HG03521 (cell line): ENCODE data around the gene TPPP3.
"Not testable (repeated sequence)": the region's sequence is repeated elsewhere in the genome, so short reads cannot be mapped to it uniquely, and the experiment has no call there.

Experiments used
- ATAC-seq: cut with Tn5 transposase; IDR thresholded peaks from one replicate; pipeline ENCODE4 v1.9.1; 2021; ENCODE audit warnings: mild to moderate bottlenecking, moderate library complexity; ENCODE audit not compliant: unreplicated experiment

Gene TPPP3

DNA sequence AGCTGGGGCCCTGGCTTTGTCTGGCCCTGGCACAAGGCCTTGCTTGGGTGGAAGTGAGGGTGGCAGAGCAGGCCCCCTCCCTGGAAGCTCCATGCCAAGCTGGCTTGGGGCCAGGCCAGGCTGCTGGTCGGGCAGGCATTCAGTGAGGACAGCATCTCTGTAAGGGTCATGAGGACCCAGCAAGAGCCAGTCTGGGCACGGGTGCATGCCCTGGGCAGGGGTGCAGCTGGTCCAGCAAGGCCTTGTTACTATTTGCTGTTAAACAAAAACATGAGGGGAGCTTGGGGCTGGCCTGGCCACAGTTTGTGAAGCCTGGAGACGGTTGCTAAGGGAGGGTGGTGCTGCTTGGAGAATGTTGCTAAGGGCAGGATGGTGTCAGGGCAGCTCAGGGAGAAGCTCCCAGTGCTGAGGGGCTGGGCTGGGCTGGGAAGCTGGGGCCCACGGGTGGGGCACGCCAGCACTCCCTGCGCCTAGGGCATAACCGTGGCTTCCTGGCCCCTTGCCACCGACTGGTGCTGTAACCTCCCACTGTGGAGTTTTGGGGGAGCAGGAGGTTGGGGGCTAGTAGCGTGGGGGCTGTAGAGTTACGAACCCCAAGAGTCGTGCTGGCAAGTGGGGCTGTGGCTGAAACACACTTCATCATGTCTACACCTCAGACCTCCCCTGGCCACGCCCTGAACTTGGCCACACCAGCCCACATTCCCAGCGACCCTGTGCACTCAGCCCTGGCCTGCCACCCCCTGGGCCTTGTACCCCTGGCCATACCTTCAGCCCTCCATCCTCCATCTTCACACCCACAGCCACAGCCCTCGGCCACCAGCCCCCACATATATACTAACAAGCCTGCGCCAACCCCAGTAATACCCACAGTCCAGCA, 1.6 kb downstream of the TPPP3 start:
- ATAC-seq, result no peak

DNA sequence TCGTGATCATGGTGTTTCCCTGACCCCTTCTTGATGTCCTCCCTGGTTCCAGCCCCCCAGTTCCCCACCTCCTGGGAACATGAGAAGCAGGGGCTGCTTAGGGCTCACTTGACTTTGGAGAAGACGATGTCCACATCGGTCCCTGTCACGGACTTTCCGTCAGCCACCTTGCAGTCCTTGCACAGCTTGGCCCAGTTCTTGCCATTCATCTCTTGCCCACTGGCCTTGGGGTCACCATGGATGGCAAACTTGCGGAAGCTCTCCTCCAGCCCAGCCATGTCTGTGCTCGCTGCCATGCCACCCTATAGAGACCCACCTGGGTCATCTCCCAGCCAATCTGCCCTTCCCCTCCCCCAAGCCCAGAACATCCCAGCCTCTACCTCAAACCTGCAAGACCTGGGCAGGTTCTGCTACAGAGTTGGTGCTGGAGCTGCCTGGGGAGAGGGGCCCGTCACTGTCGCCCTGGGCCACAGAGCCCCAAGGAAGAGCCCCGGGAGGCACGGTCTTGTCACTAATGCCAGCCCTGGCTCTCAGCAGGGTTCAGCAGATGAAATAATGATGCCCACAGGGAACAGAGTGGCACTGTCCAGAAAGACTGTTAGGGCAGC, 2.4 kb downstream of the TPPP3 start:
- ATAC-seq, result no peak

DNA sequence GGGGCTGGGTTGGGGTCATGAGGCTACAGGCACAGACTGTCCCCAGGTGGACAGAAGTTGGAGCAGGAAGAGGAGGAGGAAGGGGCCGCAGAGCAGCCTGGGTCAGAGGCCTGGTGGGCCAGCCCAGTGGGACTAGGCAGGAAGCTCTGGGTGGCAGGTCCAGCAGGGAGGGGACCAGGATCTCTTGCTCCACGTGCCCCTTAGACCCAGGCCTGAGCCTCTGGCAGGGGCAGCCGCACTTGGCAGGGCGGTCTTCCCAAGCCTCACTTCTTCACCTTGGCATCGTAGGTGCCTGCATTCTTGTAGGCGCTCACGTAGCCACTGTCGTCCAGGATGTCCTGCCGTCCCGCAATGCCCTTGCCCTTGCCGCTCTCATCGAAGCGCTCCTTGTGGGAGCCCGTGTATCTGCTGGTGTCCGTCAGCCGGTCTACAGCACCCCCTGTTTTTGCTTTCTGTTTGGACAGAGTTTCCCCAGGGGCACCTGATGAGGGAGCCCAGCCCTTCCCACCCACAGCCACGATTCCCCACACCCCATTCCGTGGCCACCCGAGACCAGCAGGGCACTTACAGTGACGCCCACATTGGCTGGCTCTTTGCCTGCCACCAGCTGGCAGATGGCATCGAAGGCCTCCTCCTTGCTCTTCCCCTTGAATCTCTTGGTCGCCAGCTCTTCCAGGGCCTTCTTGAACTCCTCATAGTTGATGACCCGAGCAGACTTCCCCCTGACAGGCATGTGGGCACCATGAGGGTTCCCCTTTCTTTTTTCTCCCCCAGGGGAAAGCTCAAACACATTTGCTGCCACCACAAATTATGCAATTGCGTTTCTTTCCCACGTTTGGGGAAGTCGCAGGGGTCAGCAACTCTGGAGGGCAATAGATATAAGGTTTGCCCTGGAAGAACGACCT, 3.1 kb downstream of the TPPP3 start:
- no peak for ATAC-seq

DNA sequence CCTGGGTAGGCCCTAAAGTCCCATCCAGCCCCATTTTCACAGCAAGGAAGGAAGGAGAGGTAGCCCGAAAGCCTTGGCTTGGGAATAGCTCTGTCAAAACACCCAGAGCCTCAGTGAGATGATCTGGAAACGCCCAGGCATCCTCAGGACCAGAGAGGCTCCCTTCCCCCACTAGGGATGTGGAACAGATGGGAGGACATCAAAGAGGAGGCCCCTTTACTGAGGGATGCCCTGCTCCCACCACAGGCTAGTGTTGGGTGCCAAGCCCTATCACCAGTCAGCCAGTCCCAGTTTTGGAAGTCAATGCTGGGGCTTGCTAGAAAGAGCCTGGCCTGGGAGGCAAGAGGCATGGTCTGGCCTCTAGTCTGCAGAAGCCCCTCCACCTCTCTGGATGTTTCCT, 4.7 kb downstream of the TPPP3 start:
- no peak for ATAC-seq

DNA sequence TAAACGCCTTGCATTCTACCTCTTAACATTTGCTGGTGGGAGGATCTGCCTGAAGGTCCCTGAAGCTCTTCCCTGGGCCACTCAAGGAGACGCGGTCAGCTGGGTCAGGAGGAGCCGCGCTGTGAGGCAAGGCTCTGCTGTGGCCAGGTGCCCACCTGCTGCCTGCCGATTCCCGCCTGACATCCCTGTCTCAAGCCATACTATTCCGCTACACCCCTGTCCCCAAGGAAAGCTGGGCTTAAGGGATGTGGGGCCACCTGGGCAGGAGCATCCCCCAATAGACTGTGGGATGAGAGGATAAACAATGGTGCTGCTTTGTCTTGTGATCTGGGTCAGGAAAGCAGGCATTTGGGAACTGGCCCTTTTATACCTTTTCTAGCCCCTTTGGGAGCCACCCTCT, 5.1 kb downstream of the TPPP3 start:
- ATAC-seq, result no peak

DNA sequence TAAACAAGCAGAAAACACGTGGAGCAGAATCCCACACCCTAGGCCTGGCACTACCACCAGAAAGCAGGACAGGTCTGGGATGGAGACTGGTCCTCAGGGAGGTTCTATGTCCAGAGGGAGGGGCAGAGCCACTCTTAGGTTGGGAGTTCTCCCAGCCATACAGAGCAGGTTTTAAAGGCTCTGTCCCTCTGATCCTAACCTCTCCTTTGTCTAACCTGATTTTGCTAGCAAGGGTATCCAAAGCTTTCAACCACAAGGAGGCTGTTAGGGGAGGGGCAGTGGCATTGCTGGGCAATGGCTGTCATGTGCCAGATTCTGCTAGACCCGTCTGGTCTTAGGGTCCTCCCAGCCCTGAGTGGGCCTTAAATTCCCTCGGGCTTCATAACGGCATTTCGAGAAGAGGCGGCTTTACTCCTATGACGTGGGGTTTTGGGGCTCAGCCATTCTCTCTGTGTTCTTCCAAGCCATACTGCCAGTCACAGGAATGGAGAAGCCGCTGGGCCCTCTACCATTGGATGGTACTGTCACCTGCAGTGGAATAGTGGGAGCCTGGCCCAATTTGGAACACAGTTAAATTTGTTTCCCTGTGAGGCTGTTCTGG, 5.7 kb downstream of the TPPP3 start:
- ATAC-seq, result no peak

DNA sequence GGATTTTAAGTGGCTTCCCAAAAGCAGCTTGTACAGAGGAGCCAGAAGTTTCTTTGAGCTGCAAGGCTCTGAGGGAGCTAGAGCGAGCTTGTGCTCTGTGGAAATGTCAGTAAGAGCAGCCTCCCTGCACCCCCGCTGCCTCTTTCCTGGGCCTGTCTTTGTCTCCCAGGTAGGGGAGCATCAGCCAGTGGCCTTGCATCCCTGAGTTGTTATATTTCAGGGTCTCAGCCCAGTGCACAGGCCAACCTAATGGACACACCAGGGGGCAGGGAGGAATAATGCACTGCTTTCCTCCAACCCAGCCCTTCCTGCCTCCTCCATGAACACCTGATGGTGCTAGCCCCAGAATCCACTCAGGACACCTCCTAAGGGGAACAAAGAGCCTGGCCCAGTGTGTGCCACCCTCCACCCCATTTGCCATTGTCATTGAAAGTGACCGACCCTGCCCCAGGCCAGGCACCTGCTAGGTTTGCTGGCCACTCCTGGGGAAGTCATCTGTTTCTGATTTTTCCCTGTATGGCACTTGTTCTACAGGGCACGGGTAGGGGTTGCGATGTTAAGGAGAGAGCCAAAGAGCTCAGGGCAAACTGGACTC, 6.3 kb downstream of the TPPP3 start:
- no peak for ATAC-seq

DNA sequence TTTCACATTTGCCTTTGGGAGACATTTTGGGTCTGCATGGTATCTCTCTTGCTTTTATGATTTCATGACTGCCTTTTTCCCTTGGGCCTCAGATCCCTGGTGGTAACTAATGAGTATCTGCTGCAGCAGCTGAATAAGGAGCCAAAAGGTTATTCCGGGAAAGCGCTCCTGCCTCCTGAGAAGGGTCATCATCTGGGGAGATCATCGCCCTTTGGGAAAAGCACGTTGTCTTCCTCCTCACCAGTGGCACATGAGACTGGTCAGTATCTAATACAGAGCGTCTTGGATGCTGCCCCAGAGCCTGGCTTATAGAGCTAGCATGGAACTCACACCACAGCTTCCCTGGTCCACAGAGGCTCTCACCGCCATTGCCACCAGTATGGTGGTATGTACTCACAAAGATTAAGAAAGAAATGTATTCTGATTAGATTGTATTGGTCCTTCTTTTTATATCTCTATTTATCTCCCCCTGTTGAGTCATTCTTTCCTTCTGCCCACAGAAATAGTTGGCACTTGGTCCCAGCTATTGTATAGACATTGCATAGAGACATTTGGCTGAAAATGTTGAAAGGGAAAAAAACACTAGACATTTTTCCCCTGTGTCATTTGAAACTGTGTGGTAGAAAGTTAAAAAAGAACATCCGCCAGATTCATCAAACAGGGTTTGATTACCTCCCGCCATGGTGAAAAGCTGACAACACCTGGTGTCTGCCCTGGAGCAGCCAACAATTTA, 8.4 kb downstream of the TPPP3 start:
- no peak for ATAC-seq

DNA sequence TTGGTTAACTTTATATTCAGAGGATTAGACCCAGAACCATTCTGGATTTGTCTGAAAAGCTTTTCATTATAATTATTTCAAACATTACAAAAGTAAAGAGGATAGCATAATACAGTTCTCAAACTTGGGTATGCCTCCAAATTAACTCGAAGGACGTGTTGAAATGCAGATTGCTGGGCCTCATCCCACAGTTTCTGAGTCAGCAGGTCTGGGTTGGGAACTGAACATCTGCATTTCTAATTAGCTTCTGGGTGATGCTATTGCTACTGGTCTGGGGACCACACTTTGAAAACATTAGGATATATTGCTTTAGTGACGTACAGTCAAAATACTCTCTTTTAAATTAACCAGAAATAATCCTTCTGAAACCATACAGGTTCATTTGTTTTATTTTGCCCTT, 10.0 kb downstream of the TPPP3 start:
- ATAC-seq, result no peak

DNA sequence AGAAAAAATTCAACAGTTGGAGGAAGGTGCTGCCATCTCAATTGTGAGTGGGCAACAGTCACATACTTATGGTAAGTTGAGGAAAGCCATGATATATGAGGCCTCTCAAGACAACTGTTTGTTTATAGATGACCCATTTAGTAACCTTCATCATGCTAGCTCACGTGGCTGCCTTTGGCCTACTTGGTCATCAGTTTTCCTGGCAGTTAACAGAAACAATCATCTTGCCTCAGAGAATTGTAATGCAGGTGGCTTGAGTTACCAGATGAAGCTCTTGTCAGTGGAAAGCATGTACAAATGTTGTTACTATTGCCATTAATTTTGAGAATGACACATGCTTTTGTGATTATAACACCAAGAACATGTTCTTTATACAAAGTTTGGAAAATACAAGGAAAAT, 14.7 kb downstream of the TPPP3 start:
- no peak for ATAC-seq

DNA sequence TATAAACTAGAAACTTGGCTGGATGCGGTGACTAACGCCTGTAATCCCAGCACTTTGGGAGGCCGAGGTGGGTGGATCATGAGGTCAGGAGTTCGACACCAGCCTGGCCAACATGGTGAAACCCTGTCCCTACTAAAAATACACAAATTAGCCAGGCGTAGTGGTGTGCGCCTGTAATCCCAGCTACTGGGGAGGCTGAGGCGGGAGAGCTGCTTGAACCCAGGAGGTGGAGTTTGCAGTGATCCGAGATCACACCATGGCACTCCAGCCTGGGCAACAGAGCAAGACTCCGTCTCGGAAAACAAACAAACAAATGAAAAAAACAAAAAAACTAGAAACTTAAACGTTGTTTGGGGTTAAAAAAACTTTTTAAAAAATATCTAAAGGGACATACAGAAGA, 17.3 kb downstream of the TPPP3 start:
- ATAC-seq, result not testable (repeated sequence)

DNA sequence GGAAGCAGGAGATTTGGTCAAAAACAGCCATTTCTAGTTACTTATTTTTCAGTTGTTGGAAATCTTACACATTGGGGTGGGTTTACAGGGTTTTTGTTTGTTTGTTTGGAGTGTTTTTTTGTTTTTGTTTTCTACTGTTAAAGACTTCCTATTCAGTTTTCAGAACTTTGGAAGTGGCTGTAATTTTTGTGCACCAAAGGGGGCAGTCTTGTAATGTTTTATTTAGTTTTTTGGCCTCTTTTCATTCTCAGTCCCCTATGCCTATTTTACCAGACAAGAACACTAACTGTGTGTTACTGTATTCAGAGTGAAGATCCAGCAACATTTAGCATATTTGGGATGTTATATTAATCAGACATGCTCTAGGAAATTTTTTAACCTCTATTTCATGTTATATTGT, 20.6 kb downstream of the TPPP3 start:
- no peak for ATAC-seq

DNA sequence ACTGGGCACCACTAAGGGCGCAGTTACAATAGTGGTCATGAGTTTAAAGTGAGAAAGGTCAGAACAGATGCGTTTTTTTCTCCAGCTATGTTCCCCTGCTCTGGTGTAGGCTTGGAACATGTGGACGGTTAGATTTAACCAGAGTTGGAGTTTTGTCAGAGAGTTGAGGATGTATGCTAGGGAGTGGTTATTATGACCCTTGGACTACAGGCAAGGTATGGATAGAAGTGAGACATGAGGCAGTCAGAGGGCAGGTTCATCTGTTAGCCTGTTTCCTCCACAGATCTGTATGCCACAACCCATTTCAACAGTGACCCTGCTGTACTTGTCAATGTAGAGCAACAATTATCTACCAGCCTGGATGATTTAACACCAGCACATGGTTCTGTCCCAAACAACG, 22.6 kb downstream of the TPPP3 start:
- ATAC-seq, result no peak

DNA sequence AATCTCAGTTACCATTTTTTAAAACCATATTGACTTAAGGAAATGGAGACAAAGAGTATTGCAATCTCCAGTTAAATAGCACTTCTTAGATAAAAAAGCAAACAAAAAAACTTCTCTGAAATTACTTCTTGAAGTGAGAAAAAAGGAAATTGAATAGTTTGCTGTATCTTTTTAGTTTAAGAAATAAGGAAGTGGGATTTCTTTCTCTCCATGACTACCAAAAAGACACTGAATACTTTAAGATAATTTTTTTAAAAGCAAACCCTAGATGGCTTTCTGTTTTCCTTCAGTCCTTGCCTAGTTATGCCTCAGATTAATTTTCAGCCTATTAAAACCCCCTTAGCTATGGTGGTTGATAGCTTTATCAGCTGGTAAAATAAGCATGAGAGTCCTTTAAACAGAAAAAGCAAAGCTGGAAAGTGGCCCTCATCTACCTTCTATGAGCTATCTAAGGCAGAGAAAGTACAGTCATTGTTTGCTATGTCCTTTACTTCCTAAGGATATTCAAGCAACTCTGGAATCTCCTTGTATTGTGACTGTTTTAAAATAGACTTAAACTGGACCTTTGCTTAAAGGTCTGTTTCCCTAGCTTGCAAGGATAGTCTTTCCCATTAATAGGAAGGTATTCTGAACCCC, 28.6 kb downstream of the TPPP3 start:
- ATAC-seq, result no peak

DNA sequence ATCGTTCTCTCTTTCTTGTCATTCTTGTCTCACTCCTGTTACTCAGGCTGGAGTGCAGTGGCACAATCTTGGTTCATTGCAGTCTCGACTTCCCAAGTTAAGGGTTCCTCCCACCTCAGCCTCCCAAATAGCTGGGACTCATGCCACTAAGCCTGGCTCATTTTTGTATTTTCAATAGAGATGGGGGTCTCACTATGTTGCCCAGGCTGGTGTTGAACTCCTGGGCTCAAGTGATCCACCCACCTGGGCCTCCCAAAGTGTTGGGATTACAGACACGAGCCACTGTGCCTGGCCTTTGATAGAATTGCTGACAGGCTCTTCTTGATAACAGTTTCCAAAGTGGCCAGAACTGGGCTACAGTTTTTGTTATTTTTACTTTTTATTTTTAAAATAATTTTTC, 32.3 kb downstream of the TPPP3 start:
- ATAC-seq, result no peak

DNA sequence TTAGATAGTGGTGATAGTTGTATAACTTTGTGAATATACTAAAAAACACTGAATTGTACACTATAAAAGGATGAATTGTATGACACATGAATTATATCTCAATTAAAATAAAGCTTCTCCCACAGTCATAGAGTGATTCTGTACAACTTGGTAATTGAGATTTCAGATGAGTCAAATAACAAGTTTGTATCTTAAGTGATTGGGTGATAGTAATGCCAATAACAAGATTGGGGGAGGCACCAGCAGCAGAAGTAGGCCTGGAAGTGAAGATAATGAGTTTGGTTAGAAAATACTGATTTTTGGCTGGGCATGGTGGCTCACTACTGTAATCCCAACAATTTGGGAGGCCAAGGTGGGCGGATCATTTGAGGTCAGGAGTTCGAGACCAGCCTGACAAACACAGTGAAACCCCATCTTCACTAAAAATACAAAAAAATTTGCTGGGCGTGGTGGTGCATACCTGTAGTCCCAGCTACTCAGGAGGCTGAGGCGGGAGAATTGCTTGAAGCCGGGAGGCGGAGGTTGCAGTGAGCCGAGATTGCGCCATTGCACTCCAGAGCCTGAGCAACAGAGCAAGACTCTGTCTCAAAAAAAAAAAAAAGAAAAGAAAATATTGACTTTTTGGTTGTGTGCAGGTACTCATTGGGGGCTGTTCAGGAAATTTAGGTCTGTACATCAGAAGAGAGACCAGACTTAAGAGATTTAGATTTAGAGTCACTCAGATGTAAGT, 33.6 kb downstream of the TPPP3 start:
- ATAC-seq, result not testable (repeated sequence)

DNA sequence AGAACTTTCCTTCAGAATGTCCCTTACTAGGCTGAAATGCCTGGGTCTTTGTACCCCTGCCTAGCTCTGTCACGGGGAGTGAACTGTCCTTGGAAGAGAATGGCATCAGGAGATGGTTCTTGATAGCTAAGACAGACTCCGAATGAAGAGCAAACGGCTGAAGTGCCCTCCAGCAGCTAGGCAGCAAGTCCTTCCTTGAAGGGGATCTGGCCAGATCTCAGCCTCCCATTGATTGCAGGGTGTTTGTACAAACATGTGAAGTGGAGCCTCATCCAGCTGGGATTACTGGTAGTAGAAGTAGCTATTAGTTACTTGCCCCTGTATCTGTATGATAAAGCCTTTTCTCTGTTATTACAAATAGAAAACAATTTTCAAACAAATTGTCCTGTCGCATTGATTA, 35.7 kb downstream of the TPPP3 start:
- no peak for ATAC-seq

DNA sequence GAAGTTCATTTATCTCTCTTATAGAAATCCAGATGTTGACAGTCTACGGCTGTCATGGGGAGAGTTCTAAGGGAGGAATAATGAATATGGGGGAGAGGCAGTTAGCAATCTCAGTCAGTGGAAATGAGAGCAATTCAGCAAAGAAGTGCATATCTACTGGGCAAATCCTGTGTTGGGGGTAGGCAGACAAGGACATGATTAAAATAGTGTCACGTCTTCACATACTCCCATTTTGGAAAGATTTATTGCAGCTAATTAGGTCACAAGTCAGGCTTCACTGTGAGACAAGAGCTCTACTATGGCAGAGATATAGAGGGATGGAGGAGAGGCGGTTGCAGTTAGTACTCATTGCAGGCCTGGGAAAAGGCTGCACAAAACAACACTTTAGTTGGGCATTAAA, 36.9 kb downstream of the TPPP3 start:
- no peak for ATAC-seq

DNA sequence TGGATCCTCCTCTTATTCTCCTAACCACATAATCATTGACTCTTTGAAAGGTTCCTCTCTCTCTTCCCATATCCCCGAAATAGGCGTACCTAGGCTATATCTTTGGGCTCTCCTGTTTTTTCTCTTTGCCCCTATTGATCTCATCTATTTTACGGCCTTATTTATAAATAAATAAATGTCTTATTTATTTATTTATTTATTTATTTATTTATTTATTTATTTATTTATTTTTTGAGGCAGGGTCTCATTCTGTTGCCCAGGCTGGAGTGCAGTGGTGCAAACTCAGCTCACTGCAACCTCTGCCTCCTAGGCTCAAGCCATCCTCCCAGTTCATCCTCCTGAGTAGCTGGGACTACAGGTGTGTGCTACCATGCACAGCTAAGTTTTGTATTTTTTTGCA, 40.8 kb downstream of the TPPP3 start:
- ATAC-seq, result not testable (repeated sequence)
